RPMI7951 (cell line): ENCODE measurements around the gene ECT2. TPM values are rescaled to one million over a fixed set of nuclear protein-coding genes. Genes with fewer than 3 reads are reported as not detected.
A peak's percentile ranks its signal among the peaks of the same experiment; 100 is the strongest.
"Not testable (repeated sequence)": the region's sequence is repeated elsewhere in the genome, so short reads cannot be mapped to it uniquely, and the experiment has no call there.

Experiments used
- DNase-seq: peaks from one replicate; pipeline ENCODE4 v3.0.0-alpha.2; 2012; ENCODE audit warnings: low read depth
- total RNA-seq: library from RNA; depleted of rRNA; stranded (reverse); fragments of >200 nt; shearing (Covaris generic); gene quantifications from 2 replicates; pipeline ENCODE4 v1.2.3, GENCODE V29; 2014; rRNA removed

ECT2 gene
- 134 and 152 TPM in 2 replicates for total RNA-seq

GRCh38 chr3:172750368-172751174 lies at the start of gene ECT2:
ECT2 (plus strand) TSS chr3:172750726; CDS start chr3:172754531, 3,805 bp downstream.
- DNase-seq, result peak; percentile 100

- no peak for DNase-seq
Observed at GRCh38 chr3:172700936-172701455, 49.5 kb upstream of the ECT2 start.

- DNase-seq, result no peak
Observed at GRCh38 chr3:172701751-172702150, 48.8 kb upstream of the ECT2 start.

GRCh38 chr3:172702256-172702655 lies 48.3 kb upstream of the ECT2 start:
- DNase-seq, result no peak

GRCh38 chr3:172702731-172703130 lies 47.8 kb upstream of the ECT2 start:
- not testable (repeated sequence) for DNase-seq

GRCh38 chr3:172704001-172704400 lies 46.5 kb upstream of the ECT2 start:
- DNase-seq, result no peak

- no peak for DNase-seq
Observed at GRCh38 chr3:172705170-172705569, 45.4 kb upstream of the ECT2 start.

GRCh38 chr3:172707030-172707429 lies 43.5 kb upstream of the ECT2 start:
- DNase-seq, result no peak

GRCh38 chr3:172707967-172708366 lies 42.6 kb upstream of the ECT2 start:
- DNase-seq, result no peak

- no peak for DNase-seq
Observed at GRCh38 chr3:172708921-172709773, 41.4 kb upstream of the ECT2 start.

- peak; percentile 59 for DNase-seq
Observed at GRCh38 chr3:172709774-172710663, 40.5 kb upstream of the ECT2 start.

- DNase-seq, result peak; percentile 99
Observed at GRCh38 chr3:172710664-172711453, 39.7 kb upstream of the ECT2 start, which contains the start of gene NCEH1. NCEH1 (minus strand) TSS chr3:172711067; CDS start chr3:172710984, 83 bp downstream.

GRCh38 chr3:172711454-172711795 lies 39.1 kb upstream of the ECT2 start:
- no peak for DNase-seq

GRCh38 chr3:172713316-172713715 lies 37.2 kb upstream of the ECT2 start:
- no peak for DNase-seq

- no peak for DNase-seq
Observed at GRCh38 chr3:172716476-172716875, 34.0 kb upstream of the ECT2 start.

- peak; percentile 47 for DNase-seq
Observed at GRCh38 chr3:172717493-172718088, 32.9 kb upstream of the ECT2 start.

GRCh38 chr3:172722536-172723040 lies 27.9 kb upstream of the ECT2 start:
- not testable (repeated sequence) for DNase-seq

GRCh38 chr3:172726380-172726779 lies 24.1 kb upstream of the ECT2 start:
- no peak for DNase-seq

- DNase-seq, result no peak
Observed at GRCh38 chr3:172735014-172735413, 15.5 kb upstream of the ECT2 start.

- DNase-seq, result no peak
Observed at GRCh38 chr3:172739462-172739861, 11.1 kb upstream of the ECT2 start.
